ENCODE results near the gene NOC4L. TPM values are rescaled to one million over a fixed set of nuclear protein-coding genes. Genes with fewer than 3 reads are reported as not detected.

The NOC4L gene
- total RNA-seq, 3 donors from 2014 or later (not counting 1 experiment from before 2014, with no cell fraction given), result 21.0 to 30.2 (median 21.7) TPM

DNA sequence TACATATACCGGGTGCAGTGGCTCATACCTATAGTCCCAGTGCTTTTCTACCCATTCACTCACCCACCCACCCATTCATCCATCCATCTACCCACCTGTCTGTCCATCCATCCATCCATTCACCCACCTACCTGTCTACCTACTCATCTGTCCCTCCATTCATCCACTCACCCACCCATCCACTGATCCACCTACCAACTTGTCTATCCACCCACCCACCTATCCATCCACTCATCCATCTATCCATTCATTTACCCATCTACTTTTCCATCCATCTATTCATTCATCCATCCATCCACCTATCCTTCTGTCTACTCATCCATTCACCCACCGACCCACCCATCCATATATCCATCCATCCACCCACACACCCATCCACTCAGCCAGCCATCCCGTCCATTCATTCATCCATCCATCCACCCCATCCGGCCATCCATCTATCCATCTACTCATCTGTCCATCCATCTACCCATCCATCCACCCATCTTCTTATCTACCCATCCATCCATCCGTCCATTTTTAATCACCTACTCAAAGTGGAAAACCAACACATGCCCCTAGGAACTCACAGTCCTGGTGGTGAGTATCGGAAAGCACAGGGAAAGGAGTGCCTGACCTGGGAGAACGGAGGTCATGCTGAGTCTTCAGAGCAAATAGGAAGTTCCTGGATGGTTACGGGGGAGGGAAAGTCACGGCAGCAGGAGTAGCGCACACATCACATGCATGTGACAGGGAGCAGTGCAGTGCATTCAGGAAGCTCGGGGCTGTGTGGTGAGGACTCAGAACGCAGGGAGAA is 20.1 kb upstream of the NOC4L start:
- Histone ChIP-seq H3K9me3 (ENCODE audit: control insufficient read depth, insufficient read depth, low read length) (peaks cover 4% of the 10 kb centered on the region), H3K27ac (ENCODE audit: low read length) (no peak overlapping the region), H3K4me1 (ENCODE audit: control insufficient read depth, insufficient read depth, low read length) (no peaks in the 10 kb centered on the region), H3K27me3 (ENCODE audit: control insufficient read depth, insufficient read depth, low read length) (no peaks in the 10 kb centered on the region), H3K4me3 (ENCODE audit: low read length) (no peak overlapping the region), H3K36me3 (ENCODE audit: control insufficient read depth, insufficient read depth, low read length) (peaks cover 36% of the 10 kb centered on the region)
- intact Hi-C loops (cut with micrococcal nuclease), result no loop called here
- H3K36me3 Mint-ChIP-seq, result peaks cover 11% of the 10 kb centered on the region
- H3K4me3 Mint-ChIP-seq, result no peak overlapping the region
- 96% methylated on average over 12 of the region's 12 CpGs for WGBS (ENCODE audit: insufficient coverage)
- DNase-seq (no peak), ATAC-seq (no peak)
- no peak overlapping the region for H3K27ac Mint-ChIP-seq
- H3K9me3 Mint-ChIP-seq, result no peaks in the 10 kb centered on the region
- no peaks in the 10 kb centered on the region for H3K27me3 Mint-ChIP-seq (ENCODE audit: low read depth in 2 of 2)
- peaks cover 0 to 3% of the 10 kb centered on the region in 2 donors for H3K4me1 Mint-ChIP-seq
- no peak for TF ChIP-seq CTCF (IDR thresholded peaks at IDR 0.05)

- Histone ChIP-seq H3K4me3 (ENCODE audit: low read length) (no peak overlapping the region), H3K27ac (ENCODE audit: low read length) (no peak overlapping the region), H3K9me3 (ENCODE audit: control insufficient read depth, insufficient read depth, low read length) (peaks cover 4% of the 10 kb centered on the region), H3K4me1 (ENCODE audit: control insufficient read depth, insufficient read depth, low read length) (no peaks in the 10 kb centered on the region), H3K27me3 (ENCODE audit: control insufficient read depth, insufficient read depth, low read length) (no peaks in the 10 kb centered on the region), H3K36me3 (ENCODE audit: control insufficient read depth, insufficient read depth, low read length) (peaks cover 36% of the 10 kb centered on the region)
- 77% methylated on average over 19 of the region's 19 CpGs for WGBS (ENCODE audit: insufficient coverage)
- no peak for TF ChIP-seq CTCF (IDR thresholded peaks at IDR 0.05)
- Mint-ChIP-seq H3K27ac (no peak overlapping the region), H3K27me3 (ENCODE audit: low read depth in 2 of 2) (no peaks in the 10 kb centered on the region), H3K4me3 (peak overlapping the region; percentile 31), H3K9me3 (no peaks in the 10 kb centered on the region), H3K4me1 (peaks cover 0 to 5% of the 10 kb centered on the region in 2 donors), H3K36me3 (peaks cover 11% of the 10 kb centered on the region)
- no peak for DNase-seq
- intact Hi-C loops (cut with micrococcal nuclease), result no loop called here
- ATAC-seq, result peak in 1 of 3 donors; percentile 84
These were observed 19.4 kb upstream of the NOC4L start for GRCh38 chr12:132124766-132125425.

DNA sequence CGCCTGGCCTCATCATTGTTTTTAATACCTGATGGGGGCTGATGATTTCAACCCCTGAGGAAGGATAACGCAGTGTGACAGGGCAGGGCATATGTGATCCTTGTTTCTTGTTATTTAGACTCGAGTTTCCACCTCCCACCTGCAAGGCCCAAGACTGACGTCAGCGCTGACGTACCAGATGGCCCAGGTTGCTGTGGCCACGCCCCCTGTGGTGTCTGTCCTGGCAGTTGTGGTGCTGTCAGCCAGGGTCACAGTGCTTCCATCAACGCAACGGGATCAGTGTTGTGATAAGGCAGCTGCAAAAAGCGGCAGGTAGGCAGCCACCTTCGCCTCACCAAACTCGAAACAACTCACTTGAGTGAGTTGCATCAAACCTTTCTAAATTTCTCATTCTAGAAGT is 18.5 kb upstream of the NOC4L start:
- peaks cover 11% of the 10 kb centered on the region for H3K36me3 Mint-ChIP-seq
- intact Hi-C loops (cut with micrococcal nuclease), result no loop called here

More for the DNA sequence above, 18.5 kb upstream of the NOC4L start:
- H3K27me3 Mint-ChIP-seq (ENCODE audit: low read depth in 2 of 2), result no peaks in the 10 kb centered on the region
- no peak overlapping the region for H3K4me3 Mint-ChIP-seq
- H3K27ac ChIP-seq (ENCODE audit: low read length), result no peak overlapping the region
- H3K4me1 Mint-ChIP-seq, result peaks cover 0 to 5% of the 10 kb centered on the region in 2 donors
- H3K9me3 Mint-ChIP-seq, result no peaks in the 10 kb centered on the region
- H3K27ac Mint-ChIP-seq, result no peak overlapping the region
- H3K36me3 ChIP-seq (ENCODE audit: control insufficient read depth, insufficient read depth, low read length), result peaks cover 36% of the 10 kb centered on the region
- WGBS (ENCODE audit: insufficient coverage), result 95% methylated on average over 12 of the region's 12 CpGs
- TF ChIP-seq CTCF (IDR thresholded peaks at IDR 0.05), result no peak
- no peaks in the 10 kb centered on the region for H3K4me1 ChIP-seq (ENCODE audit: control insufficient read depth, insufficient read depth, low read length)
- peaks cover 4% of the 10 kb centered on the region for H3K9me3 ChIP-seq (ENCODE audit: control insufficient read depth, insufficient read depth, low read length)
- DNase-seq (no peak), ATAC-seq (no peak)
- H3K4me3 ChIP-seq (ENCODE audit: low read length), result no peak overlapping the region
- no peaks in the 10 kb centered on the region for H3K27me3 ChIP-seq (ENCODE audit: control insufficient read depth, insufficient read depth, low read length)
